ENCODE data around the gene DGCR6. TPM values are rescaled to one million over a fixed set of nuclear protein-coding genes. Genes with fewer than 3 reads are reported as not detected.
"Not testable (repeated sequence)": the region's sequence is repeated elsewhere in the genome, so short reads cannot be mapped to it uniquely, and the experiment has no call there.

Gene DGCR6
- total RNA-seq, 1 experiment from 2014 or later, result 1.8 TPM

DNA sequence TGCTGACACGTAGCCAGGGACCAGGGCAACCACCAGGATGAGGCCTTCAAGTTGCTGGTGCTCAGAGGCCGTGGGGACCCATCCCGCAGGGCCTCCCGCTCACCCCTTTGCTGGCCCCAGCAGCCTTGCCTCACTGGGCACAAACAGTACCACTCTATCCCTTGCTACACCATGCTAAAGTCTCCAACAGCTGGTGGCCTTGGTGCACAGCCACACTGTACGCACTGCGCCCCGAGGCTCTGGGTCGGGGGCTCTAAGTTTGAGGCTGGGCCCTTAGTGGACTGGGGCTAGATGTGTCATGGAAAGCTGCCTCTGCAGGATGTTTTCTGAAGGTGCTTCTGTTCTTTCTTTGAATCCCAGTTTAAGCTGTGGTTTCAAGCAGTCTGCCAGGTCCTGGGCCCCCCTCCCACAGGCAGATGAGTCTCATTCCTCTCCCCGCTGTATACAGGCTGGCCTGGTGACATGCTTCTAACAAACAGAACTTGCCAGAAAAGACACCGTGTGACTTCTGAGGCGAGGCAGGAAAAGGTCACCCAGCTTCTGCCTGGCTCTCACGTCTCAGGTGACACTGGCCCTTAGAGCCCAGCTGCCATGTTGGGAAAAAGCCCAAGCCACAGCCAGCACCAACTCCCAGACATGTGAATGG lies 14.3 kb downstream of the DGCR6 start:
- not testable (repeated sequence) for H3K23me2 ChIP-seq (ENCODE audit: insufficient read length, low read depth, low read length, poor library complexity, severe bottlenecking); H3K27me3 ChIP-seq (ENCODE audit: insufficient read depth, low read length); H3T11ph ChIP-seq (ENCODE audit: low read length); H4K5ac ChIP-seq (ENCODE audit: insufficient read length, low read depth, low read length); H2BK20ac ChIP-seq (ENCODE audit: low read depth, low read length, poor library complexity, severe bottlenecking); H3K27ac Mint-ChIP-seq; H3K79me2 ChIP-seq (ENCODE audit: insufficient read depth, low read length); H3K9ac ChIP-seq (ENCODE audit: extremely low read depth, insufficient read length, low read length); H2BK120ac ChIP-seq (ENCODE audit: low read depth, low read length, poor library complexity, severe bottlenecking); H4K91ac ChIP-seq (ENCODE audit: insufficient read length, low read depth, low read length); H4K20me1 ChIP-seq (ENCODE audit: control insufficient read depth, insufficient read depth, insufficient read length); H2BK12ac ChIP-seq (ENCODE audit: insufficient read length, low read depth, low read length); H3K9me3 ChIP-seq (ENCODE audit: control insufficient read depth, low read depth, low read length); H3K27ac ChIP-seq (ENCODE audit: insufficient read length, low read depth, low read length); H3K27me3 Mint-ChIP-seq (ENCODE audit: low read depth); H3K79me1 ChIP-seq (ENCODE audit: insufficient read depth, low read depth, low read length, poor library complexity, severe bottlenecking); H2BK15ac ChIP-seq (ENCODE audit: low read depth, low read length); H2AFZ ChIP-seq (ENCODE audit: low read length); H3K4me1 Mint-ChIP-seq; H3K18ac ChIP-seq (ENCODE audit: insufficient read length, low read depth, low read length); H3K56ac ChIP-seq (ENCODE audit: insufficient read length, low read depth, low read length); H3K14ac ChIP-seq (ENCODE audit: insufficient read depth, low read length); H3K4ac ChIP-seq (ENCODE audit: low read depth, low read length); H3K23ac ChIP-seq (ENCODE audit: insufficient read length, low read depth, low read length); H4K8ac ChIP-seq (replicated peaks; ENCODE audit: insufficient read length, low read depth, low read length); DNase-seq; H2AK5ac ChIP-seq (ENCODE audit: insufficient read length, low read length); H3K4me1 ChIP-seq (ENCODE audit: insufficient read depth, low read length); H3K9me3 Mint-ChIP-seq; H3K4me3 Mint-ChIP-seq; H3K4me2 ChIP-seq (ENCODE audit: insufficient read depth, insufficient read length, low read length); H3K36me3 Mint-ChIP-seq (ENCODE audit: insufficient read depth in 1 of 3, low read depth in 3 of 3); H2BK5ac ChIP-seq (ENCODE audit: insufficient read length, low read length)
- no CpG with 5 or more reads among the region's 12 CpGs for WGBS (ENCODE audit: extremely low coverage, insufficient read length, low lambda C conversion rate)
